ENCODE measurements around the gene PRKCA. TPM values are rescaled to one million over a fixed set of nuclear protein-coding genes. Genes with fewer than 3 reads are reported as not detected.
"Not testable (repeated sequence)": the region's sequence is repeated elsewhere in the genome, so short reads cannot be mapped to it uniquely, and the experiment has no call there.

PRKCA gene
- total RNA-seq, 1 experiment from 2014 or later, result 29.5 TPM

DNA sequence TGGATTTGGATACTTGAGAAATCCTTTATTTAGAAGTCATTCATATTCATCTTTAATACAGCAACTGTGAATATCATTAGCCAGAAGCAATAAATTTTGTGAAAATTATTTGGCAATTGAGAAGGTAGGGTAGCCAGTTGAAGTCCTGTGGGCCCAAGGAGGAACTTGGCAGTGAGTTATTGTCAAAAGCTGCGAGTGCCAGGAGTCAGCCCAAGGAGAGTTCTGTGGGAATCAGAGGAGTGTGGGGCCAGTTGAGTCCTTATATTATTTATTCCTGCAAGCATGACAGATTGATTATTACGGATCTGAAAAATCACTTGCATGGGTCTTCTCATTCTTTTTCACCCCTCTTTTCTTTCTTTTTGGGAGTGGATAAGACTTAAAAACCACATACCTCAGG, 38.3 kb downstream of the PRKCA start:
- DNase-seq (ENCODE audit: low spot score) (no peak), ATAC-seq (no peak)
- Mint-ChIP-seq H3K27me3 (ENCODE audit: low read depth) (no peaks in the 10 kb centered on the region), H3K9me3 (no peaks in the 10 kb centered on the region), H3K4me3 (no peak overlapping the region), H3K27ac (no peak overlapping the region), H3K36me3 (no peaks in the 10 kb centered on the region), H3K4me1 (peaks cover 23% of the 10 kb centered on the region)
- POLR2A ChIA-PET, result no interaction called here
- TF ChIP-seq ZNF423 (CRISPR knock-in tag; IDR thresholded peaks at IDR 0.05) (no peak), FOXP1 (CRISPR knock-in tag; IDR thresholded peaks at IDR 0.05; ENCODE audit: borderline replicate concordance) (no peak)
- TF ChIP-seq, protein P1, sequence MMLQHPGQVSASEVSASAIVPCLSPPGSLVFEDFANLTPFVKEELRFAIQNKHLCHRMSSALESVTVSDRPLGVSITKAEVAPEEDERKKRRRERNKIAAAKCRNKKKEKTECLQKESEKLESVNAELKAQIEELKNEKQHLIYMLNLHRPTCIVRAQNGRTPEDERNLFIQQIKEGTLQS (CRISPR knock-in tag; conservative IDR thresholded peaks at IDR 0.05), result no peak
- CTCF ChIA-PET, result no interaction called here

DNA sequence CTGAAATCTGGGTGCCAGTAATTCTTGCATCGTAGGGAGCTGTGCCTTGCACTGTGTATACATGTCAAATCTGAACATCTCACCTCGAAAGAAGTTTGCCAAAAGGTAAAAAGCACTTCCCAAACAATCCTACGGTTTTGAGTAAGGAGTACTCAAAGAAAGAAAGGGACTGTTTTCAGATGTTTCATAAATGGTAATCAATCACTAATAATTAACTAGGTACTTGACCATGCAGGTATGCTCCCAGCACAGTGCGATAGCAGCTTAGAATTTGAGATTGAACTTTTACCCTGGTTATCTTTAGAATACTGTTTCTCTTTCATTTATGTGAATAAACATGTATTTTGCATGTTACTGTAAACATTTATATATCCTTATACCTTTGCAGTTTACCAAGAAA, 39.0 kb downstream of the PRKCA start:
- POLR2A ChIA-PET, result no interaction called here
- TF ChIP-seq ZNF121 (CRISPR knock-in tag; IDR thresholded peaks at IDR 0.05), result no peak
- no peak for TF ChIP-seq FOXP1 (CRISPR knock-in tag; IDR thresholded peaks at IDR 0.05; ENCODE audit: borderline replicate concordance)
- no peak for TF ChIP-seq SMAD4 (CRISPR knock-in tag; IDR thresholded peaks at IDR 0.05)
- TF ChIP-seq JUN (CRISPR knock-in tag; IDR thresholded peaks at IDR 0.05), result no peak
- TF ChIP-seq ZNF232 (CRISPR knock-in tag; IDR thresholded peaks at IDR 0.05), result no peak
- TF ChIP-seq, protein P2, sequence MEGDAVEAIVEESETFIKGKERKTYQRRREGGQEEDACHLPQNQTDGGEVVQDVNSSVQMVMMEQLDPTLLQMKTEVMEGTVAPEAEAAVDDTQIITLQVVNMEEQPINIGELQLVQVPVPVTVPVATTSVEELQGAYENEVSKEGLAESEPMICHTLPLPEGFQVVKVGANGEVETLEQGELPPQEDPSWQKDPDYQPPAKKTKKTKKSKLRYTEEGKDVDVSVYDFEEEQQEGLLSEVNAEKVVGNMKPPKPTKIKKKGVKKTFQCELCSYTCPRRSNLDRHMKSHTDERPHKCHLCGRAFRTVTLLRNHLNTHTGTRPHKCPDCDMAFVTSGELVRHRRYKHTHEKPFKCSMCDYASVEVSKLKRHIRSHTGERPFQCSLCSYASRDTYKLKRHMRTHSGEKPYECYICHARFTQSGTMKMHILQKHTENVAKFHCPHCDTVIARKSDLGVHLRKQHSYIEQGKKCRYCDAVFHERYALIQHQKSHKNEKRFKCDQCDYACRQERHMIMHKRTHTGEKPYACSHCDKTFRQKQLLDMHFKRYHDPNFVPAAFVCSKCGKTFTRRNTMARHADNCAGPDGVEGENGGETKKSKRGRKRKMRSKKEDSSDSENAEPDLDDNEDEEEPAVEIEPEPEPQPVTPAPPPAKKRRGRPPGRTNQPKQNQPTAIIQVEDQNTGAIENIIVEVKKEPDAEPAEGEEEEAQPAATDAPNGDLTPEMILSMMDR (IDR thresholded peaks at IDR 0.05), result no peak
- no peak for TF ChIP-seq KAT7 (CRISPR knock-in tag; IDR thresholded peaks at IDR 0.05; ENCODE audit: borderline replicate concordance)
- TF ChIP-seq, protein P3, sequence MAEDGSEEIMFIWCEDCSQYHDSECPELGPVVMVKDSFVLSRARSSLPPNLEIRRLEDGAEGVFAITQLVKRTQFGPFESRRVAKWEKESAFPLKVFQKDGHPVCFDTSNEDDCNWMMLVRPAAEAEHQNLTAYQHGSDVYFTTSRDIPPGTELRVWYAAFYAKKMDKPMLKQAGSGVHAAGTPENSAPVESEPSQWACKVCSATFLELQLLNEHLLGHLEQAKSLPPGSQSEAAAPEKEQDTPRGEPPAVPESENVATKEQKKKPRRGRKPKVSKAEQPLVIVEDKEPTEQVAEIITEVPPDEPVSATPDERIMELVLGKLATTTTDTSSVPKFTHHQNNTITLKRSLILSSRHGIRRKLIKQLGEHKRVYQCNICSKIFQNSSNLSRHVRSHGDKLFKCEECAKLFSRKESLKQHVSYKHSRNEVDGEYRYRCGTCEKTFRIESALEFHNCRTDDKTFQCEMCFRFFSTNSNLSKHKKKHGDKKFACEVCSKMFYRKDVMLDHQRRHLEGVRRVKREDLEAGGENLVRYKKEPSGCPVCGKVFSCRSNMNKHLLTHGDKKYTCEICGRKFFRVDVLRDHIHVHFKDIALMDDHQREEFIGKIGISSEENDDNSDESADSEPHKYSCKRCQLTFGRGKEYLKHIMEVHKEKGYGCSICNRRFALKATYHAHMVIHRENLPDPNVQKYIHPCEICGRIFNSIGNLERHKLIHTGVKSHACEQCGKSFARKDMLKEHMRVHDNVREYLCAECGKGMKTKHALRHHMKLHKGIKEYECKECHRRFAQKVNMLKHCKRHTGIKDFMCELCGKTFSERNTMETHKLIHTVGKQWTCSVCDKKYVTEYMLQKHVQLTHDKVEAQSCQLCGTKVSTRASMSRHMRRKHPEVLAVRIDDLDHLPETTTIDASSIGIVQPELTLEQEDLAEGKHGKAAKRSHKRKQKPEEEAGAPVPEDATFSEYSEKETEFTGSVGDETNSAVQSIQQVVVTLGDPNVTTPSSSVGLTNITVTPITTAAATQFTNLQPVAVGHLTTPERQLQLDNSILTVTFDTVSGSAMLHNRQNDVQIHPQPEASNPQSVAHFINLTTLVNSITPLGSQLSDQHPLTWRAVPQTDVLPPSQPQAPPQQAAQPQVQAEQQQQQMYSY (CRISPR knock-in tag; IDR thresholded peaks at IDR 0.05), result no peak
- Mint-ChIP-seq H3K27me3 (ENCODE audit: low read depth) (no peaks in the 10 kb centered on the region), H3K4me3 (no peak overlapping the region), H3K36me3 (no peaks in the 10 kb centered on the region), H3K4me1 (peaks cover 23% of the 10 kb centered on the region), H3K9me3 (no peaks in the 10 kb centered on the region), H3K27ac (no peak overlapping the region)
- CTCF ChIA-PET, result interaction anchor here (1.1 kb wide), 1 partner anchor 31 kb away, joined by 3 read pairs; no protein-coding TSS in a partner anchor
- no peak for DNase-seq (ENCODE audit: low spot score)
- ATAC-seq, result no peak

DNA sequence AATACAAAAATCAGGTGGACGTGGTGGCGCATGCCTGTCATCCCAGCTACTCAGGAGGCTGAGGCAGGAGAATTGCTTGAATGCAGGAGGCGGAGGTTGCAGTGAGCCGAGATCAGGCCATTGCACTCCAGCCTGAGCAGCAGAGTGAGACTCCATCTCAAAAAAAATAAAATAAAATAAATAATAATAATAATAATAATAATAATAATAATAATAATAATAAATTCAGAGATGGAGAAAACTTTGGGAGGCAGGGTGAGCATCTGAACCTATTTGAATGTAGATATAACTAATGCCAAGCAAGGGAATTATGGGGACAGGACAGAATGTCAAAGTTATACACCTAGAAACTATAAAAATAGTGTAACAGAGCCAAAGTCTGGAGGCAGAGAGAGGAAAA, 39.9 kb downstream of the PRKCA start:
- DNase-seq (ENCODE audit: low spot score); ATAC-seq; POLR2A ChIA-PET; H3K9me3 Mint-ChIP-seq; H3K27me3 Mint-ChIP-seq (ENCODE audit: low read depth); H3K4me3 Mint-ChIP-seq; H3K27ac Mint-ChIP-seq; H3K36me3 Mint-ChIP-seq: not testable (repeated sequence)
- peak; percentile 92 for TF ChIP-seq HMGA2 (CRISPR knock-in tag; IDR thresholded peaks at IDR 0.05)
- peaks cover 23% of the 10 kb centered on the region for H3K4me1 Mint-ChIP-seq
- CTCF ChIA-PET, result interaction anchor here (0.6 to 1.1 kb wide), 2 partner anchors 32 to 779 kb away, joined by 3 read pairs; no protein-coding TSS in a partner anchor

DNA sequence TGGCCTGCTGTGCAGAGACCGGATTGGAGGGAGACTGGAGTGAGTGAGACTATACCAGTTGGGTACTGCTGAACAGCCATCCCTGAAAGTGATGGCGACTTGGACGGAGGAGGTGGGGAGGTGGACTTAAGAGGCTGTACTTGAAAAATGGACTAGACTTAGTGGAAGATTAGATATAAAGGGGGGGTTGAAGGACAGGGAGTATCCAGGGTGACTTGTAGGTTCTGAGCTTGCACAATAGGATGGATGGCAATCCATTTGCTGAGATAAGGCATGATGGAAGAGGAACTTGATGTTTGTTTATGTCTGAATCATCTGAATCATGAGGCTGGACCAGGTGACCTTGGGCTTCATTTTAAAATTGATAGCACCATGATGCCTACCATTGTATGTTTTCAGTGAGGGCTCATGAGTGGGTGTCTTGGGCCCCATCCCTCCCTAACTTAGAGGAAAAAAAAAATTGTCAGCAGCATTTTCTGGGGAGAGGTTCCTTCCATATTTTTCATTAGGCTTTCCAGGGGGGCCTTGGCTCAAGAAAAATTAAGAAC, 41.2 kb downstream of the PRKCA start:
- no peak for ATAC-seq
- no peak overlapping the region for H3K27ac Mint-ChIP-seq
- peaks cover 18% of the 10 kb centered on the region for H3K4me1 Mint-ChIP-seq
- no peaks in the 10 kb centered on the region for H3K9me3 Mint-ChIP-seq
- H3K4me3 Mint-ChIP-seq, result no peak overlapping the region
- CTCF ChIA-PET, result no interaction called here
- no peak for DNase-seq (ENCODE audit: low spot score)
- no peaks in the 10 kb centered on the region for H3K27me3 Mint-ChIP-seq (ENCODE audit: low read depth)
- POLR2A ChIA-PET, result no interaction called here
- H3K36me3 Mint-ChIP-seq, result no peaks in the 10 kb centered on the region
- TF ChIP-seq IRF2 (CRISPR knock-in tag; IDR thresholded peaks at IDR 0.05; ENCODE audit: borderline replicate concordance, low read depth) (no peak), ATF1 (CRISPR knock-in tag; IDR thresholded peaks at IDR 0.05) (no peak), ZNF671 (CRISPR knock-in tag; IDR thresholded peaks at IDR 0.05) (no peak), ZNF423 (CRISPR knock-in tag; IDR thresholded peaks at IDR 0.05) (no peak), CREM (CRISPR knock-in tag; IDR thresholded peaks at IDR 0.05) (no peak), TEAD1 (CRISPR knock-in tag; IDR thresholded peaks at IDR 0.05) (no peak), SP1 (CRISPR knock-in tag; conservative IDR thresholded peaks at IDR 0.05) (no peak), TP53 (CRISPR knock-in tag; IDR thresholded peaks at IDR 0.05) (no peak)
- TF ChIP-seq, protein P4, sequence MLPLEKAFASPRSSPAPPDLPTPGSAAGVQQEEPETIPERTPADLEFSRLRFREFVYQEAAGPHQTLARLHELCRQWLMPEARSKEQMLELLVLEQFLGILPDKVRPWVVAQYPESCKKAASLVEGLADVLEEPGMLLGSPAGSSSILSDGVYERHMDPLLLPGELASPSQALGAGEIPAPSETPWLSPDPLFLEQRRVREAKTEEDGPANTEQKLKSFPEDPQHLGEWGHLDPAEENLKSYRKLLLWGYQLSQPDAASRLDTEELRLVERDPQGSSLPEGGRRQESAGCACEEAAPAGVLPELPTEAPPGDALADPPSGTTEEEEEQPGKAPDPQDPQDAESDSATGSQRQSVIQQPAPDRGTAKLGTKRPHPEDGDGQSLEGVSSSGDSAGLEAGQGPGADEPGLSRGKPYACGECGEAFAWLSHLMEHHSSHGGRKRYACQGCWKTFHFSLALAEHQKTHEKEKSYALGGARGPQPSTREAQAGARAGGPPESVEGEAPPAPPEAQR (CRISPR knock-in tag; IDR thresholded peaks at IDR 0.05), result no peak
- TF ChIP-seq, protein P1 (CRISPR knock-in tag; conservative IDR thresholded peaks at IDR 0.05), result no peak
- TF ChIP-seq, protein P5, sequence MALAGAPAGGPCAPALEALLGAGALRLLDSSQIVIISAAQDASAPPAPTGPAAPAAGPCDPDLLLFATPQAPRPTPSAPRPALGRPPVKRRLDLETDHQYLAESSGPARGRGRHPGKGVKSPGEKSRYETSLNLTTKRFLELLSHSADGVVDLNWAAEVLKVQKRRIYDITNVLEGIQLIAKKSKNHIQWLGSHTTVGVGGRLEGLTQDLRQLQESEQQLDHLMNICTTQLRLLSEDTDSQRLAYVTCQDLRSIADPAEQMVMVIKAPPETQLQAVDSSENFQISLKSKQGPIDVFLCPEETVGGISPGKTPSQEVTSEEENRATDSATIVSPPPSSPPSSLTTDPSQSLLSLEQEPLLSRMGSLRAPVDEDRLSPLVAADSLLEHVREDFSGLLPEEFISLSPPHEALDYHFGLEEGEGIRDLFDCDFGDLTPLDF (CRISPR knock-in tag; IDR thresholded peaks at IDR 0.05), result no peak
- TF ChIP-seq, protein P6, sequence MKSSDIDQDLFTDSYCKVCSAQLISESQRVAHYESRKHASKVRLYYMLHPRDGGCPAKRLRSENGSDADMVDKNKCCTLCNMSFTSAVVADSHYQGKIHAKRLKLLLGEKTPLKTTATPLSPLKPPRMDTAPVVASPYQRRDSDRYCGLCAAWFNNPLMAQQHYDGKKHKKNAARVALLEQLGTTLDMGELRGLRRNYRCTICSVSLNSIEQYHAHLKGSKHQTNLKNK (CRISPR knock-in tag; IDR thresholded peaks at IDR 0.05), result no peak

Data from WTC11 (cell line).